ENCODE results near the gene HYAL1.

The HYAL1 gene

GRCh38 chr3:50270422-50271224, 32.8 kb downstream of the HYAL1 start:
- Histone ChIP-seq H3K36me3 (replicated peaks) (no peaks in the 10 kb centered on the region), H3K27ac (no peak overlapping the region), H3K27me3 (replicated peaks) (peaks cover 24% of the 10 kb centered on the region), H3K4me3 (ENCODE audit: low read depth, low read length) (no peak overlapping the region)
- DNase-seq = no peak
- TF ChIP-seq CTCF (IDR thresholded peaks at IDR 0.05; ENCODE audit: low read depth, low read length, missing control alignments) = no peak
- in situ Hi-C loops (cut with HindIII; ENCODE audit: low pct_ligation_motif_present, low sequenced_read_pairs) = no loop called here

- DNase-seq = no peak
- H3K4me3 ChIP-seq (ENCODE audit: low read depth, low read length) = no peak overlapping the region
- TF ChIP-seq CTCF (IDR thresholded peaks at IDR 0.05; ENCODE audit: low read depth, low read length, missing control alignments) = no peak
- in situ Hi-C loops (cut with HindIII; ENCODE audit: low pct_ligation_motif_present, low sequenced_read_pairs) = no loop called here
- no peak overlapping the region for H3K27ac ChIP-seq
- peaks cover 17% of the 10 kb centered on the region for H3K27me3 ChIP-seq (replicated peaks)
- no peaks in the 10 kb centered on the region for H3K36me3 ChIP-seq (replicated peaks)
These were observed 33.4 kb downstream of the HYAL1 start for GRCh38 chr3:50269977-50270413.

- Histone ChIP-seq H3K27ac (no peak overlapping the region), H3K27me3 (replicated peaks) (peaks cover 12% of the 10 kb centered on the region), H3K4me3 (ENCODE audit: low read depth, low read length) (no peak overlapping the region), H3K36me3 (replicated peaks) (no peaks in the 10 kb centered on the region)
- DNase-seq = no peak
- in situ Hi-C loops (cut with HindIII; ENCODE audit: low pct_ligation_motif_present, low sequenced_read_pairs) = no loop called here
- TF ChIP-seq CTCF (IDR thresholded peaks at IDR 0.05; ENCODE audit: low read depth, low read length, missing control alignments) = no peak
These were observed 33.9 kb downstream of the HYAL1 start for GRCh38 chr3:50269460-50269859.

- TF ChIP-seq CTCF (IDR thresholded peaks at IDR 0.05; ENCODE audit: low read depth, low read length, missing control alignments) = no peak
- in situ Hi-C loops (cut with HindIII; ENCODE audit: low pct_ligation_motif_present, low sequenced_read_pairs) = no loop called here
- H3K27me3 ChIP-seq (replicated peaks) = peaks cover 6% of the 10 kb centered on the region
- H3K4me3 ChIP-seq (ENCODE audit: low read depth, low read length) = no peak within 1 kb of the TSS
- no peaks in the 10 kb centered on the region for H3K36me3 ChIP-seq (replicated peaks)
- DNase-seq = no peak
- no peak within 1 kb of the TSS for H3K27ac ChIP-seq
These were observed 34.5 kb downstream of the HYAL1 start, which contains the start of gene SEMA3B for GRCh38 chr3:50268703-50269451. Gene SEMA3B (plus strand): TSS chr3:50269147. CDS start chr3:50269241, 94 bp downstream.

- Histone ChIP-seq H3K27ac (no peak overlapping the region), H3K27me3 (replicated peaks) (peaks cover under 1% of the 10 kb centered on the region), H3K36me3 (replicated peaks) (no peaks in the 10 kb centered on the region), H3K4me3 (ENCODE audit: low read depth, low read length) (no peak overlapping the region)
- in situ Hi-C loops (cut with HindIII; ENCODE audit: low pct_ligation_motif_present, low sequenced_read_pairs) = no loop called here
- TF ChIP-seq CTCF (IDR thresholded peaks at IDR 0.05; ENCODE audit: low read depth, low read length, missing control alignments) = no peak
- no peak for DNase-seq
These were observed 35.1 kb downstream of the HYAL1 start for GRCh38 chr3:50268276-50268675.

Measured in brain microvascular endothelial cell (primary cell).